K562 (cell line): ENCODE data around the gene TRIM65. TPM values are rescaled to one million over a fixed set of nuclear protein-coding genes. Genes with fewer than 3 reads are reported as not detected.

ENCODE experiments used
- ATAC-seq: fragments of 200-7000 bp; cut with Tn5 transposase; 3 replicates; pipeline ENCODE4 v1.9.1; 2020; ENCODE audit warnings: moderate library complexity
- BruUV-seq: library from RNA; stranded (reverse); fragments of 400-500 nt; replicated peaks from 2 replicates; lab custom pipeline; 2021; lab: Mats Ljungman, UMichigan
- CTCF ChIA-PET: fragments of 300-600 bp; formaldehyde crosslinking; extraction: SDS; loops from one replicate; lab custom pipeline; 2021; ENCODE audit warnings: low intra/inter-chr PET ratio; lab: Yijun Ruan, JAX
- POLR2A ChIA-PET: fragments of 300-600, 350-650 bp; sonication (Branson Sonifier 250); formaldehyde crosslinking; extraction: SDS; loops from one replicate; lab custom pipeline; 2021; ENCODE audit warnings: antibody characterized with exemption, inconsistent platforms; lab: Yijun Ruan, JAX
- DNase-seq, 4 experiments: peaks; one replicate each; pipeline versions ENCODE4 v3.0.0 to v3.0.0-alpha.2; 2011 to 2018; ENCODE audit warnings: low spot score in 3 of 4, mixed read lengths in 3 of 4; ENCODE audit errors: extremely low read depth in 1 of 4
- FAIRE-seq: peaks from 2 replicates; lab custom pipeline; 2011; peaks lifted over from hg19 to GRCh38; lab: Jason Lieb, UNC
- H2AFZ ChIP-seq: 2 replicates; pipeline ENCODE4 v1.6.0; 2011; ENCODE audit warnings: low read depth, low read length, control low read depth, inconsistent platforms
- H3K27ac ChIP-seq: fragments of 200-600 bp; 3 replicates; pipeline ENCODE4 v1.8.0; 2011; ENCODE audit warnings: low read depth, mild to moderate bottlenecking, control low read depth, inconsistent platforms, low read length, moderate library complexity, mixed read lengths; ENCODE audit errors: extremely low read depth
- H3K27me3 ChIP-seq, 2 experiments: fragments of 300-600 bp in 1 of 2; 2 replicates in 1 of 2; 3 replicates in 1 of 2; pipeline versions ENCODE4 v1.6.0 to v1.8.0; 2011; ENCODE audit warnings: inconsistent platforms in 2 of 2, low read length in 2 of 2, mild to moderate bottlenecking in 1 of 2, mixed read lengths in 1 of 2, moderate library complexity in 1 of 2; ENCODE audit not compliant: control insufficient read depth in 2 of 2, insufficient read depth in 2 of 2
- H3K36me3 ChIP-seq: fragments of 300-600 bp; 3 replicates; pipeline ENCODE4 v1.8.0; 2011; ENCODE audit warnings: mild to moderate bottlenecking, low read length, inconsistent platforms; ENCODE audit not compliant: control insufficient read depth, insufficient read depth
- H3K4me1 ChIP-seq, 2 experiments: fragments of 200-600 bp in 1 of 2; replicated peaks in 1 of 2; 2 replicates in 1 of 2; 3 replicates in 1 of 2; pipeline versions ENCODE4 v1.5.1 to v1.8.0; 2011; ENCODE audit warnings: inconsistent platforms in 2 of 2, low read length in 2 of 2, mild to moderate bottlenecking in 1 of 2, mixed read lengths in 1 of 2, moderate library complexity in 1 of 2; ENCODE audit not compliant: control insufficient read depth in 2 of 2, insufficient read depth in 2 of 2
- H3K4me2 ChIP-seq: 2 replicates; pipeline ENCODE4 v1.6.1; 2011; ENCODE audit warnings: low read length, control low read depth, inconsistent platforms, mixed read lengths; ENCODE audit not compliant: insufficient read depth
- H3K4me3 ChIP-seq: fragments of 200-600 bp; sonication (generic), shearing (Covaris generic); 2 replicates; pipeline ENCODE4 v1.5.1; 2016; ENCODE audit warnings: control low read depth, inconsistent platforms
- H3K79me2 ChIP-seq: fragments of 200-600 bp; 3 replicates; pipeline ENCODE4 v1.8.0; 2011; ENCODE audit warnings: low read length, inconsistent platforms; ENCODE audit not compliant: control insufficient read depth, insufficient read depth
- H3K9ac ChIP-seq, 2 experiments: 2 replicates each; pipeline versions ENCODE4 v1.6.0 to v1.6.1; 2011; ENCODE audit warnings: low read depth in 2 of 2, low read length in 2 of 2, control low read depth in 1 of 2, inconsistent platforms in 1 of 2, mild to moderate bottlenecking in 1 of 2, mixed read lengths in 1 of 2; ENCODE audit not compliant: insufficient read depth in 1 of 2
- H3K9me1 ChIP-seq: one replicate; pipeline ENCODE4 v1.6.0; 2011; ENCODE audit warnings: inconsistent platforms, mild to moderate bottlenecking, low read length, moderate library complexity; ENCODE audit not compliant: control insufficient read depth, insufficient read depth
- H3K9me3 ChIP-seq: replicated peaks from 2 replicates; pipeline ENCODE4 v1.5.1; 2011; ENCODE audit warnings: low read depth, low read length, inconsistent platforms; ENCODE audit not compliant: control insufficient read depth, insufficient read depth
- H4K20me1 ChIP-seq: replicated peaks from 2 replicates; pipeline ENCODE4 v1.6.1; 2011; ENCODE audit warnings: low read length, inconsistent platforms, mixed read lengths; ENCODE audit not compliant: control insufficient read depth, insufficient read depth
- ETV1 ChIP-seq: fragments of 450-650 bp; conservative IDR thresholded peaks from 2 replicates; pipeline ENCODE4 v1.6.1; 2016; ENCODE audit warnings: missing genetic modification characterization, control low read depth, low read depth, missing compliant biosample characterization
- NFXL1 ChIP-seq: fragments of 450-650 bp; formaldehyde crosslinking; IDR thresholded peaks from 2 replicates; pipeline ENCODE4 v1.4.0; 2021; ENCODE audit warnings: mild to moderate bottlenecking
- PRPF4 ChIP-seq: fragments of 200-400 bp; formaldehyde crosslinking; IDR thresholded peaks from one replicate; pipeline ENCODE4 v1.6.1; 2017; ENCODE audit warnings: low read length, low read depth, mild to moderate bottlenecking; ENCODE audit not compliant: insufficient read depth, poor library complexity, severe bottlenecking
- SETDB1 ChIP-seq: IDR thresholded peaks from one replicate; pipeline ENCODE4 v1.6.1; 2012; ENCODE audit warnings: low read length, control low read depth, inconsistent platforms
- SMC3 ChIP-seq: conservative IDR thresholded peaks from 2 replicates; pipeline ENCODE4 v1.6.1; 2011; ENCODE audit warnings: low read depth, low read length, improper control_type of control experiment; ENCODE audit not compliant: insufficient read depth
- ZNF165 ChIP-seq: fragments of 250-450 bp; sonication (Bioruptor Pico); IDR thresholded peaks from 2 replicates; pipeline ENCODE4 v1.4.0; 2020; ENCODE audit warnings: borderline replicate concordance
- ZNF436 ChIP-seq: fragments of 250-450, 450-650 bp; sonication (Bioruptor Pico); formaldehyde crosslinking; IDR thresholded peaks from 2 replicates; pipeline ENCODE4 v1.7.0; 2020; ENCODE audit warnings: mild to moderate bottlenecking
- WGBS: fragments of 100-300 bp; shearing (Covaris generic); methylation state at CpG from one replicate; pipeline ENCODE4 v1.1.6; 2016; ENCODE audit warnings: low coverage, mixed read lengths; ENCODE audit not compliant: insufficient coverage; ENCODE audit errors: missing lambda C conversion rate; 5-methylcytosine and 5-hydroxymethylcytosine counted together
- in situ Hi-C: fragments of 300-500 bp; cut with MboI; formaldehyde crosslinking; loops from 4 replicates; pipeline ENCODE4 v1.15.0; 2018; ENCODE audit warnings: inconsistent platforms, mixed read lengths
- intact Hi-C: fragments of 100-400 bp; cut with micrococcal nuclease; formaldehyde crosslinking; loops from 2 replicates; pipeline ENCODE4 v1.14.2; 2022
- polyA plus RNA-seq, 8 experiments: library from polyadenylated mRNA; depleted of rRNA in 4 of 8; stranded (reverse) in 5 of 8; unstranded in 3 of 8; fragments of >200 nt; fragmentation: Nextera tagmentation in 2 of 8; fragmentation: Illumina TruSeq in 1 of 8; extraction: Ambion mirVana in 2 of 8; extraction: Trizol in 1 of 8; gene quantifications; 2 replicates each; pipeline versions ENCODE4 v1.2.1 to v1.2.3, GENCODE V29; 2011 to 2014; ENCODE audit warnings: inconsistent platforms in 1 of 8, missing spikeins in 1 of 8
- total RNA-seq, 7 experiments: library from RNA; depleted of rRNA in 6 of 7; stranded (reverse); fragments of >200 nt in 6 of 7; fragmentation: Illumina TruSeq in 2 of 7; extraction: Trizol in 2 of 7; gene quantifications; 2 replicates each; pipeline versions ENCODE4 v1.2.1 to v1.2.3, GENCODE V29; 2011 to 2021; ENCODE audit warnings: low replicate concordance in 1 of 7

The TRIM65 gene
- total and polyA plus RNA-seq, 9 of the 15 experiments (the other 6 are each of a cell fraction or from before 2014, with no cell fraction given), result 2.8 to 45.7 (median 22.9) TPM

- Histone ChIP-seq H3K9ac (peak overlapping the region in 1 of 2 experiments; percentile 79; a peak in 2 of 4 replicates), H3K79me2 (no peaks in the 10 kb centered on the region), H3K27ac (no peak overlapping the region), H3K4me3 (no peak overlapping the region), H3K9me3 (no peaks in the 10 kb centered on the region), H3K27me3 (no peaks in the 10 kb centered on the region), H3K4me1 (peaks cover 0 to 52% of the 10 kb centered on the region in 2 experiments; a peak in 2 of 5 replicates), H2AFZ (no peak overlapping the region), H3K36me3 (peaks cover 6% of the 10 kb centered on the region; the same call in 1 of the 3 replicates), H4K20me1 (no peaks in the 10 kb centered on the region), H3K9me1 (no peaks in the 10 kb centered on the region), H3K4me2 (no peak overlapping the region)
- POLR2A ChIA-PET, result interaction anchor here (0.6 to 1.2 kb wide), 5 partner anchors 18 to 191 kb away, joined by 3 to 5 read pairs (median 3); no protein-coding TSS in a partner anchor
- FAIRE-seq (peak; percentile 46), ATAC-seq (no peak), DNase-seq (no peak)
- WGBS, result 81% methylated on average over 8 of the region's 8 CpGs
- in situ Hi-C loops (no loop called here), intact Hi-C loops (no loop called here)
- TF ChIP-seq PRPF4, result no peak
- no peak for TF ChIP-seq NFXL1 (CRISPR knock-in tag)
- TF ChIP-seq SETDB1, result no peak
- no peak for TF ChIP-seq ZNF436 (CRISPR knock-in tag)
- no peak for TF ChIP-seq ZNF165
- no peak for TF ChIP-seq SMC3
- no peak for TF ChIP-seq ETV1 (tag)
- CTCF ChIA-PET, result interaction anchor here (0.6 kb wide), 1 partner anchor 24 kb away, joined by 4 read pairs; no protein-coding TSS in a partner anchor
- BruUV-seq, result no TSS peak
These were observed 18.5 kb upstream of the TRIM65 start for GRCh38 chr17:75915268-75915667.
